B cell (primary cell): ENCODE measurements around the gene RAPGEF6. TPM values are rescaled to one million over a fixed set of nuclear protein-coding genes. Genes with fewer than 3 reads are reported as not detected.
A peak's percentile ranks its signal among the peaks of the same experiment; 100 is the strongest.

Experiments
- ATAC-seq: fragments of 200-7000 bp; cut with Tn5 transposase; one replicate; pipeline ENCODE4 v1.10.0; 2021; ENCODE audit warnings: low read depth, mild to moderate bottlenecking, moderate number of reproducible peaks, moderate library complexity
- CTCF ChIA-PET: fragments of 350-600 bp; sonication (Branson Sonifier 250); formaldehyde crosslinking; loops from one replicate; lab custom pipeline; 2021; ENCODE audit warnings: antibody characterized with exemption, inconsistent platforms; lab: Charles Lee
- POLR2A ChIA-PET: fragments of 350-600 bp; sonication (Branson Sonifier 250); formaldehyde crosslinking; loops from one replicate; lab custom pipeline; 2021; ENCODE audit warnings: antibody characterized with exemption; lab: Charles Lee
- DNase-seq: peaks from one replicate; pipeline ENCODE4 v3.0.0; 2013
- H2AFZ ChIP-seq: 2 replicates; pipeline ENCODE4 v1.6.1; 2012; ENCODE audit warnings: mild to moderate bottlenecking, low read depth, low read length; ENCODE audit not compliant: insufficient read depth, poor library complexity, severe bottlenecking
- H3K27ac ChIP-seq, 2 donors: 1 replicate in 1 of 2; 2 replicates in 1 of 2; pipeline ENCODE4 v1.5.1; 2012 to 2013; ENCODE audit warnings: low read length in 2 of 2, mild to moderate bottlenecking in 2 of 2, moderate library complexity in 1 of 2
- H3K27me3 ChIP-seq, 4 experiments: fragments of 200-600 bp in 1 of 4; sonication (generic) in 1 of 4; replicated peaks in 1 of 4; 1 replicate in 2 of 4; 2 replicates in 2 of 4; pipeline versions ENCODE4 v1.6.1 to v1.7.0; 2013 to 2016; ENCODE audit warnings: low read length in 3 of 4, mild to moderate bottlenecking in 2 of 4, mixed read lengths in 1 of 4, moderate library complexity in 1 of 4; ENCODE audit not compliant: insufficient read depth in 4 of 4, control insufficient read depth in 3 of 4; ENCODE audit errors: control extremely low read depth in 1 of 4
- H3K36me3 ChIP-seq, 2 experiments: replicated peaks in 1 of 2; 1 replicate in 1 of 2; 2 replicates in 1 of 2; pipeline versions ENCODE4 v1.6.1 to v1.7.1; 2013; ENCODE audit warnings: low read length in 1 of 2; ENCODE audit not compliant: insufficient read depth in 2 of 2, control insufficient read depth in 1 of 2; ENCODE audit errors: control extremely low read depth in 1 of 2, extremely low read depth in 1 of 2
- H3K4me1 ChIP-seq, 2 donors: fragments of 200-600 bp in 1 of 2; sonication (generic) in 1 of 2; 1 replicate in 1 of 2; 2 replicates in 1 of 2; pipeline versions ENCODE4 v1.5.1 to v1.6.1; 2013 to 2017; ENCODE audit warnings: low read length in 2 of 2; ENCODE audit not compliant: control insufficient read depth in 2 of 2, insufficient read depth in 2 of 2
- H3K4me2 ChIP-seq: replicated peaks from 2 replicates; pipeline ENCODE3; 2012; ENCODE audit warnings: mild to moderate bottlenecking, low read depth, low read length; ENCODE audit not compliant: poor library complexity, severe bottlenecking
- H3K4me3 ChIP-seq, 5 experiments: fragments of 200-600 bp in 1 of 5; sonication (generic) in 1 of 5; 1 replicate in 3 of 5; 2 replicates in 2 of 5; pipeline versions ENCODE4 v1.5.1 to v1.7.0; 2011 to 2016; ENCODE audit warnings: low read length in 4 of 5, mild to moderate bottlenecking in 4 of 5, low read depth in 2 of 5, control low read depth in 1 of 5, moderate library complexity in 1 of 5; ENCODE audit not compliant: insufficient read depth in 1 of 5; ENCODE audit errors: control extremely low read depth in 1 of 5, extremely low read depth in 1 of 5
- H3K79me2 ChIP-seq: fragments of 200-600 bp; sonication (generic); one replicate; pipeline ENCODE4 v1.6.0; 2016; ENCODE audit warnings: low read length; ENCODE audit not compliant: control insufficient read depth, insufficient read depth
- H3K9ac ChIP-seq: fragments of 200-600 bp; sonication (generic); 2 replicates; pipeline ENCODE4 v1.6.1; 2017; ENCODE audit warnings: mild to moderate bottlenecking, low read length, moderate library complexity
- H3K9me3 ChIP-seq, 3 donors: one replicate each; pipeline versions ENCODE4 v1.6.1 to v1.7.1; 2013; ENCODE audit warnings: low read length in 2 of 3; ENCODE audit not compliant: control insufficient read depth in 2 of 3, insufficient read depth in 1 of 3; ENCODE audit errors: control extremely low read depth in 1 of 3
- H4K20me1 ChIP-seq: 2 replicates; pipeline ENCODE4 v1.6.0; 2012; ENCODE audit warnings: mild to moderate bottlenecking, low read length; ENCODE audit not compliant: insufficient read depth, control insufficient read depth, poor library complexity, severe bottlenecking
- H3K27ac Mint-ChIP-seq: one replicate; pipeline ENCODE4 v1.8.0; 2021; ENCODE audit warnings: mixed read lengths
- H3K27me3 Mint-ChIP-seq: one replicate; pipeline ENCODE4 v1.8.0; 2021; ENCODE audit warnings: mixed read lengths
- H3K4me1 Mint-ChIP-seq: one replicate; pipeline ENCODE4 v1.8.0; 2021; ENCODE audit warnings: mixed read lengths
- H3K4me3 Mint-ChIP-seq: one replicate; pipeline ENCODE4 v1.8.0; 2021; ENCODE audit warnings: mixed read lengths
- H3K9me3 Mint-ChIP-seq: one replicate; pipeline ENCODE4 v1.8.0; 2022; ENCODE audit warnings: mixed read lengths; ENCODE audit not compliant: insufficient read depth
- EZH2 ChIP-seq: IDR thresholded peaks from 2 replicates; pipeline ENCODE4 v1.6.1; 2012; ENCODE audit warnings: borderline replicate concordance, low read depth, mild to moderate bottlenecking, moderate library complexity, low read length; ENCODE audit not compliant: insufficient read depth, poor library complexity, severe bottlenecking
- WGBS: methylation state at CpG from one replicate; pipeline ENCODE4 v1.1.5; 2013; ENCODE audit warnings: missing lambda C conversion rate; ENCODE audit not compliant: insufficient coverage; 5-methylcytosine and 5-hydroxymethylcytosine counted together
- intact Hi-C: fragments of 100-400 bp; cut with micrococcal nuclease; formaldehyde crosslinking; loops from one replicate; pipeline ENCODE4 v1.10.0; 2022
- polyA plus RNA-seq: library from polyadenylated mRNA; depleted of rRNA; stranded (reverse); fragments of >200 nt; gene quantifications from 2 replicates; pipeline ENCODE4 v1.2.3, GENCODE V29; 2012
- total RNA-seq, 2 donors: library from RNA; stranded (reverse); fragments of 120-200 nt in 1 of 2; gene quantifications; 1 replicate in 1 of 2; 2 replicates in 1 of 2; pipeline versions ENCODE4 v1.2.3 to v1.2.4, GENCODE V29; 2013 to 2022
- TF ChIP-seq, protein P1 (sequence below): fragments of 200-600 bp; IDR thresholded peaks from one replicate; pipeline ENCODE4 v1.8.0; 2022; ENCODE audit warnings: antibody characterized with exemption, mild to moderate bottlenecking

RAPGEF6 gene
- total and polyA plus RNA-seq, 2 donors (not counting 1 experiment from before 2014, with no cell fraction given) = 9.8 to 56.2 TPM

DNA sequence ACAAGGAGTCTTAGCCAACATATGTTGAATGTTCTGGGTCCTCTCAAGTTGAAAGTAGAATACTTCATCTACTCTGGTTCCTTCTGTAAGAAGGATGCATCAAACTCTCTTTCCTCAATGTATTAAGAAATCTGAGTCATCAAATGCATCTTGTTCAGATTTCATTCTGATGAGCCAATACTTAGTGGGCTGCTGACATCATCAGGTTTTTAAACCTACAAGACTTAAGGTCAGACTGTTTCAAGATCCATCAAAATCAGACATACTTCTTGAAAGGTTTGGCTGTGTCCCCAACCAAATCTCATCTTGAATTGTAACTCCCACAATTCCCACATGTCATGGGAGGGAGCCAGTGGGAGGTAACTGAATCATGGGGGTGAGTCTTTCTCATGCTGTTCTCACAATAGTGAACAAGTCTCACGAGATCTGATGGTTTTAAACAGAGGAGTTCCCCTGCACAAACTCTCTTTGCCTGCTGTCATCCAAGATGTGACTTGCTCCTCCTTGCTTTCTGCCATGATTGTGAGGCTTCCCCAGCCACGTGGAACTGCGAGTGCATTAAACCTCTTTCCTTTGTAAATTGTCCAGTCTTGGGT lies 168.8 kb downstream of the RAPGEF6 start:
- peaks cover 7% of the 10 kb centered on the region for H3K4me1 Mint-ChIP-seq
- Histone ChIP-seq H3K9ac (no peak overlapping the region), H2AFZ (no peak overlapping the region), H3K4me2 (no peak overlapping the region), H3K4me3 (no peak overlapping the region), H3K27ac (no peak overlapping the region), H3K9me3 (no peaks in the 10 kb centered on the region), H3K4me1 (no peaks in the 10 kb centered on the region), H3K36me3 (peaks cover 17 to 18% of the 10 kb centered on the region in 2 experiments), H4K20me1 (no peaks in the 10 kb centered on the region), H3K79me2 (no peaks in the 10 kb centered on the region), H3K27me3 (no peaks in the 10 kb centered on the region)
- no peak overlapping the region for H3K27ac Mint-ChIP-seq
- ChIA-PET CTCF (no interaction called here), POLR2A (no interaction called here)
- TF ChIP-seq, protein P1, sequence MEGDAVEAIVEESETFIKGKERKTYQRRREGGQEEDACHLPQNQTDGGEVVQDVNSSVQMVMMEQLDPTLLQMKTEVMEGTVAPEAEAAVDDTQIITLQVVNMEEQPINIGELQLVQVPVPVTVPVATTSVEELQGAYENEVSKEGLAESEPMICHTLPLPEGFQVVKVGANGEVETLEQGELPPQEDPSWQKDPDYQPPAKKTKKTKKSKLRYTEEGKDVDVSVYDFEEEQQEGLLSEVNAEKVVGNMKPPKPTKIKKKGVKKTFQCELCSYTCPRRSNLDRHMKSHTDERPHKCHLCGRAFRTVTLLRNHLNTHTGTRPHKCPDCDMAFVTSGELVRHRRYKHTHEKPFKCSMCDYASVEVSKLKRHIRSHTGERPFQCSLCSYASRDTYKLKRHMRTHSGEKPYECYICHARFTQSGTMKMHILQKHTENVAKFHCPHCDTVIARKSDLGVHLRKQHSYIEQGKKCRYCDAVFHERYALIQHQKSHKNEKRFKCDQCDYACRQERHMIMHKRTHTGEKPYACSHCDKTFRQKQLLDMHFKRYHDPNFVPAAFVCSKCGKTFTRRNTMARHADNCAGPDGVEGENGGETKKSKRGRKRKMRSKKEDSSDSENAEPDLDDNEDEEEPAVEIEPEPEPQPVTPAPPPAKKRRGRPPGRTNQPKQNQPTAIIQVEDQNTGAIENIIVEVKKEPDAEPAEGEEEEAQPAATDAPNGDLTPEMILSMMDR = no peak
- no peak for TF ChIP-seq EZH2
- no peak overlapping the region for H3K4me3 Mint-ChIP-seq
- intact Hi-C loops = no loop called here
- 90% methylated on average over 1 of the region's 3 CpGs for whole genome bisulfite sequencing
- ATAC-seq (no peak), DNase-seq (no peak)
- no peaks in the 10 kb centered on the region for H3K27me3 Mint-ChIP-seq
- H3K9me3 Mint-ChIP-seq = no peaks in the 10 kb centered on the region

DNA sequence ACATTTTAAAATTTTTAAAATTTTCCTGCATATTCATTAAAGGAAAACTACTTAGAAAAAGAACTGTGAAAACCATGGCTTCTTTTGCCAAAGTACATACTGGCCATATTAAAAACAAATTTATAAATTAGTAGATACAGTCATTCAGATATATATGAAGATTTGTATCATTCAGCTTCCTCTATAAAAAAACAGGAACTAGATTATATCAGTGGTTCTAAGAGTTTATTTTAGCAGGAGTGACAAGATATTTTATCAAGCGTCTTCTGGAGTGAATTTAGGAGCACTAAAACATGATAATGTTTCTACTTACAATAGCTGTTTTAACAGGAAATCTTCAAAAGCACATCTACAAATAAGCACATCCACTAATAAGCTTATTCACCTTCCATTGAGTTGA lies 171.4 kb downstream of the RAPGEF6 start:
- Histone ChIP-seq H3K27me3 (no peaks in the 10 kb centered on the region), H3K4me3 (no peak overlapping the region), H3K9ac (no peak overlapping the region), H3K27ac (peak overlapping the region in 1 of 2 donors; percentile 53), H2AFZ (no peak overlapping the region), H3K36me3 (peaks cover 13 to 22% of the 10 kb centered on the region in 2 experiments), H4K20me1 (no peaks in the 10 kb centered on the region), H3K4me2 (no peak overlapping the region), H3K4me1 (no peaks in the 10 kb centered on the region), H3K9me3 (no peaks in the 10 kb centered on the region), H3K79me2 (no peaks in the 10 kb centered on the region)
- Mint-ChIP-seq H3K27me3 (no peaks in the 10 kb centered on the region), H3K9me3 (no peaks in the 10 kb centered on the region), H3K4me1 (peaks cover 7% of the 10 kb centered on the region), H3K27ac (peak overlapping the region; percentile 56), H3K4me3 (no peak overlapping the region)
- no peak for TF ChIP-seq EZH2
- TF ChIP-seq, protein P1 = no peak
- CTCF ChIA-PET = interaction anchor here (0.6 to 0.7 kb wide), 2 partner anchors 23 to 52 kb away, joined by 3 read pairs; no protein-coding TSS in a partner anchor
- intact Hi-C loops = no loop called here
- ATAC-seq = no peak
- no CpG with 5 or more reads among the region's 1 CpG for WGBS
- no peak for DNase-seq
- POLR2A ChIA-PET = no interaction called here
